Aorta (tissue), 5 donors: ENCODE data around the gene UCMA. TPM values are rescaled to one million over a fixed set of nuclear protein-coding genes. Genes with fewer than 3 reads are reported as not detected.
"Not testable (repeated sequence)": the region's sequence is repeated elsewhere in the genome, so short reads cannot be mapped to it uniquely, and the experiment has no call there.

Experiments
- ATAC-seq: fragments of 200-7000 bp; cut with Tn5 transposase; one replicate; pipeline ENCODE4 v1.9.1; 2022; ENCODE audit warnings: moderate library complexity; ENCODE audit not compliant: low FRiP score
- DNase-seq, 2 donors: peaks; one replicate each; pipeline ENCODE4 v3.0.0-alpha.2; 2020
- H3K27ac ChIP-seq, 2 donors: one replicate each; pipeline ENCODE4 v1.5.1; 2013; ENCODE audit warnings: low read length in 2 of 2, mild to moderate bottlenecking in 2 of 2, moderate library complexity in 2 of 2, control low read depth in 1 of 2, inconsistent platforms in 1 of 2, low read depth in 1 of 2
- H3K27me3 ChIP-seq, 2 donors: one replicate each; pipeline ENCODE4 v1.6.1; 2013; ENCODE audit warnings: control low read depth in 1 of 2, low read length in 1 of 2, mild to moderate bottlenecking in 1 of 2, moderate library complexity in 1 of 2; ENCODE audit not compliant: insufficient read depth in 2 of 2, control insufficient read depth in 1 of 2
- H3K36me3 ChIP-seq, 2 donors: one replicate each; pipeline ENCODE4 v1.6.1; 2013; ENCODE audit warnings: control low read depth in 1 of 2, low read length in 1 of 2, mild to moderate bottlenecking in 1 of 2; ENCODE audit not compliant: insufficient read depth in 2 of 2, control insufficient read depth in 1 of 2
- H3K4me1 ChIP-seq, 2 donors: one replicate each; pipeline ENCODE4 v1.6.1; 2013; ENCODE audit warnings: low read length in 2 of 2, control low read depth in 1 of 2, mild to moderate bottlenecking in 1 of 2, moderate library complexity in 1 of 2; ENCODE audit not compliant: insufficient read depth in 2 of 2, control insufficient read depth in 1 of 2
- H3K4me3 ChIP-seq, 2 donors: one replicate each; pipeline ENCODE4 v1.5.1; 2013; ENCODE audit warnings: low read length in 2 of 2, control low read depth in 1 of 2, mild to moderate bottlenecking in 1 of 2
- H3K9me3 ChIP-seq: one replicate; pipeline ENCODE4 v1.6.1; 2013; ENCODE audit warnings: mild to moderate bottlenecking, low read length; ENCODE audit not compliant: control insufficient read depth
- whole genome bisulfite sequencing, 2 donors: extraction: QIAGEN DNeasy Blood & Tissue Kit; methylation state at CpG; one replicate each; pipeline ENCODE4 v1.1.7; 2013; 5-methylcytosine and 5-hydroxymethylcytosine counted together
- intact Hi-C, 2 donors: fragments of 100-400 bp; cut with DNase I; formaldehyde crosslinking; loops; one replicate each; pipeline versions ENCODE4 v1.14.2 to v1.15.0; 2022
- polyA plus RNA-seq, 2 donors: library from polyadenylated mRNA; stranded (reverse); fragments of 200-250 nt; gene quantifications; one replicate each; pipeline ENCODE4 v1.2.3, GENCODE V29; 2013
- total RNA-seq, 2 donors: library from RNA; stranded (reverse); fragmentation: NEBNext Ultra II Directional; extraction: Animal tissue kit (Norgen Biotek cat#: 25700); gene quantifications; one replicate each; pipeline ENCODE4 v1.2.1, GENCODE V29; 2021
- donor health status: healthy with polysubstance abuse.
- donor health status: Bipolar disorder and iron deficiency.
- donor health status: DM: no; HTN: no; CAD: no.
- donor health status: DM: no; HTN: no; CAD: no.
- donor health status: DM: yes; HTN: yes; CAD: no.

UCMA gene
- total and polyA plus RNA-seq, 4 donors: not detected

DNA sequence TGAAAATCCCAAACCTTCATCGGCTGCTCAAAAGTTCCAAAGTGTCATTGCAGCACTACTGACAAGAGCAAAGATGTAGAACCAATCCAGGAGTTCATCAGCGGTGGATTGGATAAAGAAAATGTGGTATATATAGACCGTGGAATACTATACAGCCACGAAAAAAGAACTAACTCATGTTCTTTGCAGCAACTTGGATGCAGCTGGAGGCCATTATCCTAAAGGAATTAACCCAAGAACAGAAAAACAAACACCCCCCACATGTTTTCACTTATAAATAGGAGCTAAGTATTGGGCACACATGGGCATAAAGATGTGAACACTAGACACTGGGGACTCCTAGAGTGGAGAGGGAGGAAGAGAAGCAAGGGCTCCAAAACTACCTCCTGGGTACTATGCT lies 34.1 kb upstream of the UCMA start:
- Histone ChIP-seq H3K4me1 (peaks cover 0 to 2% of the 10 kb centered on the region in 2 donors), H3K36me3 (no peaks in the 10 kb centered on the region), H3K27ac (no peak overlapping the region), H3K9me3 (peaks cover under 1% of the 10 kb centered on the region), H3K27me3 (no peaks in the 10 kb centered on the region), H3K4me3 (no peak overlapping the region)
- 74 to 98% methylated on average over 4 of the region's 4 CpGs for WGBS, 2 donors
- ATAC-seq (no peak), DNase-seq (no peak)
- intact Hi-C loops: no loop called here

DNA sequence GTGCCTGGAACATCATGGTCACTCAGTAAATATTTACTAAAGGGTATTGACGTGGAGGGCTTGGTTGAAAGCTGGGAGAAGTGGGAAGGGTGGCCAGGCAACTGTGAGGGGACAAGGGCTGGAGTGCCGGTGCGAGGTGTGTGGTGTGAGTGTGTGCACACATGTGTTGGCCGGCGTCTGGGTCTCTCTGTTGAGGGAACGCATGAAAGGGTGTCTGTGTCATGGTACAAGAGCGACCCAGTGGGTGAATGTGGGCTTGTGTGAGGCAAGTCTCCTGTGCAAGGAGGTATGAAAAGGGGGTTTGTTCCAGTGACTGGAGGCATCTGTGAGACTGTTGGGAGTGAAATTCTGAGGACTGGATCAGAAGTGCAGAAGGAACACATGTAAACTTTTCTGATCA lies 29.4 kb upstream of the UCMA start:
- Histone ChIP-seq H3K36me3 (no peaks in the 10 kb centered on the region), H3K9me3 (peaks cover 3% of the 10 kb centered on the region), H3K27me3 (no peaks in the 10 kb centered on the region), H3K27ac (no peak overlapping the region), H3K4me1 (no peaks in the 10 kb centered on the region), H3K4me3 (no peak overlapping the region)
- intact Hi-C loops: no loop called here
- DNase-seq: no peak
- ATAC-seq: no peak
- WGBS, 2 donors: 85 to 86% methylated on average over 7 of the region's 7 CpGs

DNA sequence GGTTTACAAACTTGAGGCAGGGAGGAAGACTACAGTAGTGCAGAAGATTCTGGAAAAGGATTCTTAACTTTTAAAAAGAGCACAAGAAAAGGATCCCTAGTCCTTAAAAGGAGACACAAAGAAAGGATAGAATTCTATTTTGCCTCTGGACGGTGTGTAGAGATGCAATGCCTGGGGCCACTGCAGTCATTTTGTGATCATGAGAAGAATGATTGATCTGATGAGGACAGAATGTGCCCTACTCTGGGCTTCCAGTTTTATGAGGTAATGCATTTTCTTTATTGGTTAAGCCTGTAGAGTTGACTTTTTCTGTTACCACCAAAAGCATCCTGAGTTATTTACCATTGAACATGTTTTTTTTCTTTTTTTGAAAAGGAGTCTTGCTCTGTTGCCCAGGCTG lies 28.3 kb upstream of the UCMA start:
- H3K4me1 ChIP-seq: no peaks in the 10 kb centered on the region
- H3K4me3 ChIP-seq: no peak overlapping the region
- no peaks in the 10 kb centered on the region for H3K36me3 ChIP-seq
- H3K27me3 ChIP-seq: no peaks in the 10 kb centered on the region
- DNase-seq (no peak), ATAC-seq (no peak)
- intact Hi-C loops: no loop called here
- no peak overlapping the region for H3K27ac ChIP-seq
- peaks cover 3% of the 10 kb centered on the region for H3K9me3 ChIP-seq
- WGBS, 2 donors: 91 to 92% methylated on average over 1 of the region's 1 CpG

DNA sequence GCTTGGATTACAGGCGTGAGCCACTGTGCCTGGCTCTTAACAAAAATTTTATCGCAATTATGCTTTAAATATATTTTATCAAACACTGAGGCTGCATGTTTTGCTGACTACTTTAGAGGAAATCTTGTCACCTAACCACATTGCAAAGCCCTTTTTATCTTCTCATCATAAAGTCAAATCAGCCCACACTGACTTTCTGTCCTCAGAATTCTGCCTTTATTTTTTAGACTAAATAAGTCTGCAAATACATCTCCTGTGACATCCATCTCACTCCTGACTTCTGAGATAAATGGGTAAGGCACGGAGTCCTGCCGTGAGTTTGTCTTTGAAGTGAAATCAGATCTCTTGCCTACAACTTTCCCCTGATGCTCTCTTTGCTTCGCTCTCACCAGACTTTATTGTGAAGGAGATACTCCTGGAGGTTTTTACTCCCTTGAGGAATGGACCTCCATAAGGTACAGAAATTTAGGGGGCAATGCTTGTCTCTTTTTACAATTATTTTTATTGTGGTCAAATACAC lies 23.5 kb upstream of the UCMA start:
- intact Hi-C loops: no loop called here
- 68 to 73% methylated on average over 5 of the region's 5 CpGs for WGBS, 2 donors
- peaks cover 2% of the 10 kb centered on the region for H3K9me3 ChIP-seq
- no peak overlapping the region for H3K27ac ChIP-seq
- ATAC-seq (no peak), DNase-seq (no peak)
- H3K4me1 ChIP-seq: no peaks in the 10 kb centered on the region
- H3K4me3 ChIP-seq: no peak overlapping the region
- no peaks in the 10 kb centered on the region for H3K27me3 ChIP-seq
- no peaks in the 10 kb centered on the region for H3K36me3 ChIP-seq

DNA sequence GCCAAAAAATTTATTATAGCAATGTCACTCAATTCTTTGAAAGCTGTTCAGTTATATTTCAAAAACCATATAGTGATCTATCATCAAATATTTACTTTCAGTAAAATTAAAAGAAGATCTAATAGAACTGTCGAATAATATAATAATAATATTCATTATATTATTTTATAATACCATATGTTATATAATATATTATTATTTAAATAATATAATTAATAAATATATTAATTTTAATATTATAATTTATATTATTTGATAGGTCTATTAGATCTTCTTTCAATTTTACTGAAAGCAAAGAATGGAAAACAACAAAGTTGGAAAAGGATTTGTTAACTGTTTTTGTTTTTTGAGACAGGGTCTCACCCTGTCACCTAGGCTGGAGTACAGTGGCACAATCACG lies 22.5 kb upstream of the UCMA start:
- no peak for DNase-seq
- no peak for ATAC-seq
- 86 to 89% methylated on average over 2 of the region's 2 CpGs for WGBS, 2 donors

DNA sequence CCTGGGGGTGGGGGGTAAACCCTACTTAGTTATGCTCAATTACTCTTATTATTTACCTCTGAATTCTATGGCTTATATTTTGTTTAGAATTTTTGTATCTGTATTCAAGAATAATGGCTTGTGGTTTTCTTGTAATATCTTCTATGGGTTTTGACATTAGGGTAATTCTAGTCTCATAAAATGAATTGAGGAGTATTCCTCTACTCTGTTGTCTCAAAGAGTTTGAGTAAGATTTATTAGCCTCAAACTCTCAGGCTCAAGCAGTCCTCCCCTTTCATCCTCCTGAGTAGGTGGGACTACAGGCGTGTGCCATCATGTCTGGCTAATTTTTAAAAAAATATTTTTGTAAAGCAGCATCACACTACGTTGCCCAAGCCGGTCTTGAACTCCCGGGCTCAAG lies 19.6 kb upstream of the UCMA start:
- intact Hi-C loops: no loop called here
- ATAC-seq: no peak

More for the DNA sequence above, 22.5 kb upstream of the UCMA start:
- Histone ChIP-seq H3K27me3 (no peaks in the 10 kb centered on the region), H3K4me3 (no peak overlapping the region), H3K9me3 (peaks cover 2% of the 10 kb centered on the region), H3K4me1 (no peaks in the 10 kb centered on the region), H3K36me3 (no peaks in the 10 kb centered on the region), H3K27ac (no peak overlapping the region)
- intact Hi-C loops: no loop called here

DNA sequence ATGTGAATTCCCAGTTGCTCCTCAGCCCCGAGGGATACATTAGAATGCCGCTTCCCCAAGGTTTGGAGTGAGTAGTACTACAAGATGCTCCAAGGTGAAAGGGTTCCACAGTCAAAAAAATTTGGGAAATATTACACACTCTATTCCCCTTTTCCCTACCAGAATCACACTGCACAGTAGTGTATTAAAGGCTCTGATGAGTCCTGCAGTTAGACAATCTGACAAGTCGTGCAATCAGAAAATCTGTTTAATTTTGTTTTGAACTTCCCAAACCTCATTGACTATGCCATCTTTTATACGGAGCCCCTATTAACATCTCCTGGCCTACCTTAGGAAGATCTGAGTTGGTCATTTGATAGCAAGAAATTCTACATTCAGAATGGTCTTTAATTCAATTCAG lies 13.6 kb upstream of the UCMA start:
- 95% methylated on average over 4 of the region's 4 CpGs for WGBS, 2 donors
- no peaks in the 10 kb centered on the region for H3K36me3 ChIP-seq
- H3K9me3 ChIP-seq: peaks cover 1% of the 10 kb centered on the region
- no peaks in the 10 kb centered on the region for H3K27me3 ChIP-seq
- intact Hi-C loops: no loop called here
- DNase-seq (no peak), ATAC-seq (no peak)
- no peaks in the 10 kb centered on the region for H3K4me1 ChIP-seq
- no peak overlapping the region for H3K27ac ChIP-seq
- no peak overlapping the region for H3K4me3 ChIP-seq

More for the DNA sequence above, 19.6 kb upstream of the UCMA start:
- no peaks in the 10 kb centered on the region for H3K36me3 ChIP-seq
- no peaks in the 10 kb centered on the region for H3K4me1 ChIP-seq
- H3K9me3 ChIP-seq: no peaks in the 10 kb centered on the region
- no peak for DNase-seq
- WGBS, 2 donors: 86 to 89% methylated on average over 4 of the region's 4 CpGs
- H3K4me3 ChIP-seq: no peak overlapping the region
- no peak overlapping the region for H3K27ac ChIP-seq
- no peaks in the 10 kb centered on the region for H3K27me3 ChIP-seq

DNA sequence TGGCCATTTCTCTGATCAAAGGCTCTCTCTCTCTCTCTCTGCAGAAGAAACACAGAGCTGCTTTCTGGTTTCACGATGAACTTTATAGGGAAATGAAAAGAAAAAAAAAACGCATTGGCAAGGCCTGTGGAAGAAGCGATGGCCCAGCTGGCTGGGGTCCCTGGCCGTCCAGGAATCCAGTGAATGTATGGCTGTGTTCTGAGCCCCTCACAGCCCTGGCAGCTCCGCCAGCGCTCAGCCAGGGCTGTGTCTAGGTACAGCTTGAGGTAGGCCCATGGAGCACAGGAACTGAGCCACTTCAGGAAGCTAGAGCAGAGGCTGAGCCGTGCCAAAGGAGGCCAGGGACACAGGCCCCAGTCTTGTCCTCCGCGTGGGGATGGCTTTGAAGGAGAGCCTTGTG lies 13.1 kb upstream of the UCMA start:
- Histone ChIP-seq H3K27ac (no peak overlapping the region), H3K4me1 (no peaks in the 10 kb centered on the region), H3K4me3 (no peak overlapping the region), H3K36me3 (no peaks in the 10 kb centered on the region), H3K9me3 (peaks cover 1% of the 10 kb centered on the region), H3K27me3 (no peaks in the 10 kb centered on the region)
- no peak for ATAC-seq
- WGBS, 2 donors: 72 to 76% methylated on average over 9 of the region's 9 CpGs
- intact Hi-C loops: no loop called here
- no peak for DNase-seq

DNA sequence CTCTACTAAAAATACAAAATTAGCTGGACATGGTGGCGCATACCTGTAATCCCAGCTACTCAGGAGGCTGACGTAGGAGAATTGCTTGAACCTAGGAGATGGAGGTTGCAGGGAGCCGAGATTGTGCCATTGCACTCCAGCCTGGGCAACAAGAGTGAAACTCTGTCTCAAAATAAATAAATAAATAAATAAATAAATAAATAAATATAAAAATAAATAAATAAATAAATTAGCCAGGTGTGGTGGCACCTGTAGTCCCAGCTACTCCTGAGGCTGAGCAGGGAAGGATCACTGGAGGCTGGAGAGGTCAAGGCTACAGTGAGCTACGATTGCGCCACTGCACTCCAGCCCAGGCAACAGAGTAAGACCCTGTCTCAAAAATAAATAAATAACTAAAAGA lies 8.1 kb upstream of the UCMA start:
- H3K4me1 ChIP-seq, intact Hi-C loops, ATAC-seq, H3K9me3 ChIP-seq, H3K27me3 ChIP-seq, H3K4me3 ChIP-seq, H3K36me3 ChIP-seq, H3K27ac ChIP-seq, DNase-seq: not testable (repeated sequence)
- WGBS, 2 donors: 95 to 97% methylated on average over 5 of the region's 5 CpGs
